GM19463 (cell line): ENCODE data around the gene KRT81.
"Not testable (repeated sequence)": the region's sequence is repeated elsewhere in the genome, so short reads cannot be mapped to it uniquely, and the experiment has no call there.

ENCODE experiments used
- ATAC-seq: cut with Tn5 transposase; IDR thresholded peaks from one replicate; pipeline ENCODE4 v1.9.1; 2021; ENCODE audit warnings: mild to moderate bottlenecking, moderate library complexity; ENCODE audit not compliant: unreplicated experiment

The KRT81 gene

GRCh38 chr12:52318241-52318990 is 27.1 kb upstream of the KRT81 start:
- ATAC-seq, result no peak

GRCh38 chr12:52317468-52318052 is 26.2 kb upstream of the KRT81 start:
- no peak for ATAC-seq

DNA sequence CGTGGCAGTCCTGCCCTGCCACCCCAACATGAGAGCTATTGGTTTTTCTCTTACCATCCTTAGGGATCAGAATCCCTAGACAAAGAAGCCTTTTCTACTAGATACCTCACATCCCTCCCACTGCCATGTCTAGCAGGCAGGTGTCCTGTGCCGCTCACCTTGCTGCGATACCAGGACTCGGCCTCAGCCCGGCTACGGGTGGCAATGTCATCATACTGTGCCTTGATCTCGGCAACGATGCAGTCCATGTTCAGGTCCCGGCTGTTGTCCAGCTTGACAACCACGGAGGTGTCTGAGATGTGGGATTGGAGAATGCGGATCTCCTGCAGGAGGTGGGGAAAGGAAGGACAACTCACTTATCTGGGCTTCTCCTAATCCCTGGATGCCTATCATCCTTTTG is 25.4 kb upstream of the KRT81 start:
- no peak for ATAC-seq

GRCh38 chr12:52316290-52316689 is 25.0 kb upstream of the KRT81 start:
- ATAC-seq, result no peak

GRCh38 chr12:52315721-52316120 is 24.4 kb upstream of the KRT81 start:
- not testable (repeated sequence) for ATAC-seq

DNA sequence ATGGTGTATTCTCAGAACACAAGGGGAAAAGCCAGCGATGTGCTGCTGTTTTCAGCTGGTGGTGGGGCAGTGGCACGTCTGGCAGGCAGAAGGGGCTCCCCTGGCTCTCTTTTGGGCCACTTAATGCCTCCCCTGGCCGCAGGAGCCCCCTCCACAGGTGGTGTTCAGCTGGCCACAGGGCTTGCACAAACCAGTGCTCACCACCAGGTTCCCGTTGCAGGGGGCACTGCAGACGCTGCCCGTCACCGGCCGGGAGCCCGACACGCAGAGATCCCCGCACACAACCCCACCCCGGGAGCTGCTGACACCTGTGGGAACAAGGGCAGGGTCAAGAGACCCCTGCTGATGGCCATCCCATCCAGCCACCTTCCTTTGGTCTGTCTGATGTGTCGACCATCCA is 23.2 kb upstream of the KRT81 start:
- ATAC-seq, result no peak

- no peak for ATAC-seq
These were observed 22.6 kb upstream of the KRT81 start for GRCh38 chr12:52313926-52314325.

GRCh38 chr12:52313461-52313860 is 22.1 kb upstream of the KRT81 start:
- no peak for ATAC-seq

DNA sequence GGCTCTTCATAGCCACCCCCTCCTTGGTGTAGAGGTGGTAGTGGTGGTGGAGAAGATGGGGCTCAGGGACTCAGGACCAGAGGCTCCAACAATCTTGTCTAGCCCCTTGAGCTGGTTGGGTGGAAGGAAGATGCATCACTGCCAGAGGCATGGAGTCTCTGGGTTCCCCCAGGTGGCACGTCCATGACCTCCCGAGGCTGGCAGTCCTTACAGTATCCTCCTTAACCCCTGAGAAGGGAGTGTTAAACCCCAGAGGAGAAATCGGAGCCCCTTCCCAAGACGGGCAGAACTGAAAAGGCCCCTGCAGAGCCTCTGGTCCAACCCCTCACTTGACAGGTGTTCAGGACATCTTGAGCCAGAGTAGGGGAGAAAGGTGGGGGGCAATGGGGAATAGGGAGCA is 20.8 kb upstream of the KRT81 start:
- no peak for ATAC-seq

DNA sequence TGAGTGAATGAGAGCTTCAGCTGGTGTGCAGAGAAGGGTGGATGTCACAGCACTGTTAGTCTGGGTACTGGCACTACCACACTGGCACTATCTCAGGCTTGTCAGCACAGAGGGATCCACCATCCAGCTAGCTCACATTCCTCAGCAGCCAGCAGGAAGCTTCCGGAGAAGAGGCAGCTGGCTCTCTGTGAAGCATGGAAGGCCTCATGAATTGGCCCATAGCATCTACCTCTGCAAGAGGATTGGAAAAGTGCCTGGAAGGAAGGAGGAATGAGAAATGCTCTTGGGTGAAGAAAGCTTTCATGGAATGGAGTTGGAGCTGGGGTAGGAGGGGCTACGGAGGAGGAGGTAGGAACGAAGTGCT is 19.9 kb upstream of the KRT81 start:
- ATAC-seq, result no peak

DNA sequence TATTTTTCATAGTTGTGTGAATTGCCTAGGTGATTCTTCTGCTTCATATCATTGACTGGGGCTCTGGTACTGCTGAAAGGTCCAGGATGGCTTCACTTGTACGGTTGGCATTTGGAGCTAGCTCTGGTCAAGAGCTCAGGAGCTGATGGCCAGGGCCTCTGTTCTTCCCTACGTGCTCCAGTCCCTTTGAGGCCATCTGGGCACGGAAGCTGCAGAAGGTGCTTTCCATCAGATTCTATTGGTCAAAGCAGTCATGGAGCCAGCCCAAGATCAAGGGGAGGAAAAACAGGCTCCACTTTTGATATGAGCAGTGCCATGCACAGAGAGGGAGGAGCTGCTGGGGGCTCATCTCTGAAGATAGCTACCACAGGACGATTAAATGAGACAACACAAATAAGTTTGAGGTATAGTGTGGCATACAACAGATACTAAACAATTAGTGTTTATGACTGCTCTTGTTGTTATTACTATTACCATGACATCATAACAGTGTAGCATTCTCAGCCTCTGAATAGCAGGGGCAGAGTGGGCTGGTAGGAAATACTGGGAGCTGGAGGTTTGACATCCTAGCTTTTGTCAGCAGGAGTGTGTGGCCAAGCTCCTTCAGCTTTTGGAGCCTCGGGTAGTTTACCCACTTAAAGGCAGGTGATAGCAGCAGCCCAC is 19.4 kb upstream of the KRT81 start:
- ATAC-seq, result no peak

DNA sequence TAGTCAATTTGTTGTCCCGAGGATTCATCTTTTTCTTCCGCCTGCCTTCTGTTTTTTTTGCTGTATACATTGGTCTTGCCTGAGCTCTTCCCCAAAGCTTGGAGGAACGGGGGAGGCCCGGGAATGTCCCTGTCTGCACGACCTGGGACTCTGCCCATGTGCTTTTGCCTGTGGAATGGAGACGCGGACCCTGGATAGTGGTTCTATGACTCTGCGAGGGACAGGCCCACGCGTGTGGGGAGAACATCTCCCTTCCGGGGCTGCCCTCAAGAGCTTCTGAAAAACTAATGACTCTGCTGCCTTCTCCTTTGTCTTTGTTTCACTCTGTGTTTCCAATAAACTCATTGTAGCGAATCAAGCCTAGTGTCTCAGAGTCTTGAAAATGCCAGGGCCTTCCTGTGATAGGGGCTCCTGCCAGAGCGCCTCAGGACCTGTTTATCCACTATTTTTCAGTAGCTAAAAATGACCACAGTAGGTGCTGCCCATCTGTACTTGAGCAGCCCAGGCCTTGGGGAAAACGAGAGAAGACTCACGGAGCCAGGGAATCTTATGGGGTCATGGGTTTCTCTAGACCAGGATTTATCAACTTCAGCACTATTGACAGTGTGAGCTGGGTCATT is 17.6 kb upstream of the KRT81 start:
- ATAC-seq, result no peak

DNA sequence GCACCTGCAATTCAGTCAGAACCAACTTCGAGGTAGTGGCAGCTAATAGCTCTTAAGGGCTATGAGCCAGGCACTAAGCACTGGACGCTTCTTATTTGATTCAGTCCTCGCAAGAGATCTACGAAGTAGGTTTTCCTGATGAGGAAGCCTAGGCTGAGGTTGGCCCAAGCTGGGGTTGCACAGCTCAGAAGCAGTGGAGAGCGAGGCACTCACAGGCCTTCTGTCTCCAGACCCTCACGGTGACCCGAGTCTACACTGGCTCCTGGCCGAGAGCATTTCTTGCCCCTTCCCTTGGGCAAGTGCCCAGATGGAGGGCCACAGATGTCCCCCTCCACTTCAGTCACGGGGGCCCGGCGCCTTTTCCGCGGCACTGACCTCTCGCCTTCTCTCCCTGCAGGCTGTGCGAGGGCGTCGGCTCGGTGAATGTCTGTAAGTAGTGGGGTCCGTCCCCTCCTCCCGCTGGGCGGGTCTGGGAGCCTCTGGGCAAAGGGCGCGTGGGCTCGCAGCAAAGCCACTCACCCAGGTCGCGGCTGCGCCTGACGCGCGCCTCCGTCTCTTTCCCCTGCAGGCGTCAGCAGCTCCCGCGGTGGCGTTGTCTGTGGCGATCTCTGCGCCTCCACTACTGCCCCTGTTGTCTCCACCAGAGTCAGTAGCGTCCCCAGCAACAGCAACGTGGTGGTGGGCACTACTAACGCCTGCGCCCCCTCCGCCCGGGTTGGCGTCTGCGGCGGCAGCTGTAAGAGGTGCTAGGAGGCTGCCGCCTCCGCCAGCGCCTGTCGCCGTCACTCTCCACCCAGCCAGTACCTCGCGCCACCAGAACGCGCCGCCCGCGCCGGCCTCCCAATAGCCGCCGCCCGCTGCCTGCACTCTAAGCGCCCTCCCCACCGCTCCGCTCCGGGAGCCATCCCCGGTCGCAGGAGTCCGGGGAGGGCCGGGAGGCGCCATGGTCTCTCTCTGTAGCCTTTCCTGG is 16.8 kb upstream of the KRT81 start:
- ATAC-seq, result no peak

GRCh38 chr12:52306731-52307130 is 15.4 kb upstream of the KRT81 start:
- ATAC-seq, result no peak

DNA sequence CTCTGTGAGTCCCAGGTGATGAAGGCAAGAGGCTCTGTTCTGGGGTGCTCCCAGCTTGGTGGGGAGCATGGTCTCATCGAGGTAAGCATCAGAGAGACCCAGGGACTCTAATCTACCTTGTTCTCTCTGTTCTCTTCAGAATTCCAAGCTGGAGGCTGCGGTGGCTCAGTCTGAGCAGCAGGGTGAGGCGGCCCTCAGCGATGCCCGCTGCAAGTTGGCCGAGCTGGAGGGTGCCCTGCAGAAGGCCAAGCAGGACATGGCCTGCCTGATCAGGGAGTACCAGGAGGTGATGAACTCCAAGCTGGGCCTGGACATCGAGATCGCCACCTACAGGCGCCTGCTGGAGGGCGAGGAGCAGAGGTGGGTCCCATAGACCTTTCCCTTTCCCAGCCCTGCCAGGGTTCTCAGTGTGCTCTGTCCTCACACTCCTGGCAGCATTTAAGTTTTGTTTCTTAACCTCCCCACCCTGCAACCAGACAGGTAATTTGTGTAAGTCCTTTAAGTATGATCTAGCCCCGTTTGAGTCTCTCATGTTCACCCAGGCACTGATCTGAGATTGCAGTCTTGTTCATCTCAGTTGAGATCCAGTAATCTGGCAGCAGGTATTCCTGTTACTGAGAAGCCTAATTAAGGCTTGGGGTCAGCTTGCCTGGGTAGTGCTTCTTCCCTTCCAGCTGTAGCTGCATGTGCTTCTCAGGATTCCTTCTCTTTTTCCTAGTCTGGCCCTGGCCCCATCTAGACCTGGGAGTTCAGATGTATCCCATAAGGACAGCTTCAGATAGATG is 14.8 kb upstream of the KRT81 start:
- ATAC-seq, result no peak

GRCh38 chr12:52304941-52305411 is 13.6 kb upstream of the KRT81 start:
- ATAC-seq, result peak; percentile 89

- ATAC-seq, result not testable (repeated sequence)
These were observed 11.0 kb upstream of the KRT81 start for GRCh38 chr12:52302242-52302914.

DNA sequence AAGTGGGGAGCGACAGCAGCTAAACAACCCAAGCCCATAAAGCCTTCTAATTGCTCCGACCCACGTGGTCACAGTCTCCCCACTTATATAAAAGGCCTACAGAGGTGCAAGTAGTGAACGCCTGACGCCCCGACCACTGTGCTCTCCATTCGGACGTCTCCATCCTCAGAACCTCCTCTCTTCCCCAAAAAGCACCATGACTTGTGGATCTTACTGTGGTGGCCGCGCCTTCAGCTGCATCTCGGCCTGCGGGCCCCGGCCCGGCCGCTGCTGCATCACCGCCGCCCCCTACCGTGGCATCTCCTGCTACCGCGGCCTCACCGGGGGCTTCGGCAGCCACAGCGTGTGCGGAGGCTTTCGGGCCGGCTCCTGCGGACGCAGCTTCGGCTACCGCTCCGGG is 10.4 kb upstream of the KRT81 start:
- ATAC-seq, result not testable (repeated sequence)
